ENCODE data around the gene CEMIP2.

CEMIP2 gene

DNA sequence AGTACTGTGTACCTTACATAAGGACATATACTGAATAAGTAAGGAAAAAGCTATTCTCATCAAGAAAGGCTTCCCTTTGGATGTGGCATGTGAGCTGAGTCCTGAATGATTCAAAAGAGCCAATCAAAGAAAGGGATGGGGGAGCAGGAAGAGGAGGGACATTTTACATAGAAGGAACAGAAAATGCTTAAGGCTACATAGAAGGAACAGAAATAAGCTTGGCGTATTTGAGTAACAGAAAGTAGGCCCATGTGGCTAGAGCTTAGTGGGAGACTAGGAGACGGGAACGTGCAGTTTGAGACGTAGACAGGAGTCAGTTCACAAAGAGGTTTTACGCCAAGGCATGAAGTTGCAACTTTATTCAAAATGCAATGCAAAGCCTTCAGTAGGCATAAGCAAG is 126.3 kb downstream of the CEMIP2 start:
- no peak for DNase-seq (ENCODE audit: low read depth in 3 of 3)

DNA sequence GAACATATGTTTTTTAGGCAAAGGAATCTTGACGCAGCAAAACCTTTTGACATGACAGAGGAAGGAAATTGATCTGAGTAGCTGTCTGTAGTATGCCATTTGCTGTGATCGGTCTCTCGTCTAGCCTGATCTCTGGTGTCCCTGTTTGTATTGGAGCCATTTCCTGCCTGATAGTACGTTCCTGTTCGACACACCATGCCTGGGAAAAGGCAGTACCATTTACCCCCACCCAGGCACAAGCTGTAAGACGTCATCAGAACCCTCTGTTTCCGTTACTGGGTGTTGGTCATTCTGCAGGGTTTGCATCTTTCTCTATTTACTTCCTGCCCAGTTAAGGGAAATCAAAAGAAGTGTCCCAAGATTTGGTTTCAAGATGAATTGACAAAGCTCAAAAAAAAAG is 129.7 kb downstream of the CEMIP2 start:
- no peak for DNase-seq (ENCODE audit: low read depth in 3 of 3)

DNA sequence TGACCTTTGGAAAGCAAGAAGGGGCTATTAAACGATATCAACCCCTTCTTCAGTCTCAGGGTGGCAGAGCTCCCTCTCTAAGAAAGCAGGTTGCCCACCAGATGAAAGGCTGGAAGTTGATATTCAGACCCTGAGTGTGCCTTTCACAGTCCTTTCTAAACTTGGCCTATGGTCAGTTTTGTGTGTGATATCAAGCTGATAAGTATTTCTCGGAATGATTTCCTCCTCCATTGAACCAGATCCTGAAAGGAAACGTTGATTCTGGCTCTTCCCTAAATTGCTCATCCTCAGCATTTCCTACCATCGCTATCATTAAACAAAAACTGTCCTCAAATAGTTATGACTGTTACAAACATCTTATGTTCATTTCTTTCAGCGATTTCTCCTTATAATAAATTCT is 130.4 kb downstream of the CEMIP2 start:
- no peak for DNase-seq (ENCODE audit: low read depth in 3 of 3)

DNA sequence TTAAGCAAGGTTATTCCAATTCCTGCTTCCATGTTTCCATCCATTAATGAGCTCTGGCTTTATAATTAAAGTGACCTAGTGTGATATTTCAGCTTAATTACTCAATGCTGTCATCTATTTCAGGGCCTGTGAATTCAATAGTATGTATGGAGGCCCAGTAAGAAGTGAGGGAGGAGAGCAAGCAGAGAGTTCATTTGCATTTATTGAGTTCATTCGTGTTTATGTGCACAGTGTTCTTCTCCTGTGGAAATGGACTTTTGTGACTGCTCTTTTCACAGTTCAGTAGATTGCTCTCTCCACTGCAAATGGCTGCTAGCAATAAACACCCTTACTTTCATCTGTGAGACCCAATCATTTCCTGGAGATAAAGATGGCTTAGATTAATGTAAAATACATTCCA is 130.9 kb downstream of the CEMIP2 start:
- no peak for DNase-seq (ENCODE audit: low read depth in 3 of 3)

DNA sequence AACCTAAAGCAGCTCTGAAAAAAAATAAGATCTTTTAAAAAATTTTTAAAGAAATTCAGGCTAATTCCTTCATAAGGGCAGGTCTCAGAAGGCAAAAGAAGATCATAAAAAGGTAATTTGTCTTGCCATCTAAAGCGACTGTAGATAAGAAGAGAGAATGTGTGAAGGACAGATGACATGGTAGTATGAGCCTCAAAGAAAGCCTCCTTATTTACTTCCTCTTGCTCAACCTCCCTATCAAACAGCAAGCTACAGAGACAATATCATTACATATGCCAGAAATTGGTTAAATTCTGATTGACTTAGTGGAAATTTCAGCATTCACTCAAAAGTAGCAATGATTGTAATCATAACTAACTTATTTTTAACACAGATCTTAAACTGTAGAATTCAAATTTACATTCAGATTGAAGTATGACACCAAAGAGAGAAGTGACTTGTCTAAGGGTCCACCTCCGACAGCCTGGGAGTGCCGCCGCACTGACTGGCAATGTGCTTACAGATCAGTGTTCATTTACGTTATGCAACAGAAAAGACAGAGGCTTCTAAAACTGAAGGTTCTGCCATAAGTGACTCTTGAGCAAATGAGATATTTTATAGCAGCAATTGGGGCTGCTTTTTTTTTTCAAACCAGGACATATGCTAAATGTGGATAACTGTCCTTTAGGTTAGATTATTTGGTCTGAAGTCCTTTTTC is 132.0 kb downstream of the CEMIP2 start:
- no peak for DNase-seq (ENCODE audit: low read depth in 3 of 3)

DNA sequence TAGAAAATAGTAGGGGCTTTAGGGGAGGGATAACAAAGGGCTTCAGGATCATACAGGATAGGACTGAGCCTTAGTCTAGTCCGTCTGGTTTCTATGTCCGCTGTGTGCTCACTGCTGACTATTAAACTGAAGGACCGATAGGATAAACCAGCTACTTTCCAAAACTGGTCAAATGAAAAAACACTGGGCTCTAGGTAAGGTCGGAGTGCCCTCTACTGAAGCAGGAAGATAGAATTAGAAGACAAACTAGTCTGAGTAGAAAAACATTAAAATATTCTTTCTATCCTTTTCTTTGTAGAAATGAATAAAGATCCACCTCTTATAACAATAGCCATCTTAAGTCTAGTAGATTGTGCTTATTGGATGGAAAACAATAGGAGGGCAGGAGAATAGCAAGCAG is 133.6 kb downstream of the CEMIP2 start:
- DNase-seq (ENCODE audit: low read depth in 3 of 3): no peak

Measured in stimulated activated CD4-positive, alpha-beta T cell treated with anti-CD3 and anti-CD28 coated beads, TNF-alpha, amount 100 ng/mL, for 4 hours (primary cell).